Large intestine (tissue), 3 donors: ENCODE results near the gene HMGN1. TPM values are rescaled to one million over a fixed set of nuclear protein-coding genes. Genes with fewer than 3 reads are reported as not detected.

Source experiments
- DNase-seq, 2 donors: peaks; one replicate each; pipeline versions ENCODE4 v3.0.0 to v3.0.0-alpha.2; 2013
- H3K27ac ChIP-seq: one replicate; pipeline ENCODE4 v1.5.1; 2013; ENCODE audit warnings: low read length
- H3K27me3 ChIP-seq: 2 replicates; pipeline ENCODE4 v1.6.1; 2013; ENCODE audit warnings: low read length; ENCODE audit not compliant: control insufficient read depth, insufficient read depth
- H3K36me3 ChIP-seq: 2 replicates; pipeline ENCODE4 v1.6.1; 2013; ENCODE audit warnings: low read length; ENCODE audit not compliant: control insufficient read depth, insufficient read depth
- H3K4me1 ChIP-seq: one replicate; pipeline ENCODE4 v1.6.1; 2013; ENCODE audit warnings: low read length; ENCODE audit not compliant: control insufficient read depth, insufficient read depth
- H3K4me3 ChIP-seq: one replicate; pipeline ENCODE4 v1.5.1; 2013; ENCODE audit warnings: low read length
- H3K9me3 ChIP-seq: one replicate; pipeline ENCODE4 v1.6.1; 2013; ENCODE audit warnings: mild to moderate bottlenecking, low read depth, low read length, moderate library complexity; ENCODE audit not compliant: control insufficient read depth
- WGBS: methylation state at CpG from one replicate; pipeline ENCODE4 v1.1.5; 2013; ENCODE audit warnings: low lambda C conversion rate; ENCODE audit not compliant: insufficient coverage; 5-methylcytosine and 5-hydroxymethylcytosine counted together
- polyA plus RNA-seq: library from polyadenylated mRNA; unstranded; fragments of 120-200 nt; gene quantifications from one replicate; pipeline ENCODE4 v1.2.1, GENCODE V29; 2013

Gene HMGN1
- polyA plus RNA-seq, 1 donor: 371 TPM

GRCh38 chr21:39348040-39348354 lies 891 bp downstream of the HMGN1 start:
- H3K4me3 ChIP-seq: peak overlapping the region; percentile 95
- DNase-seq: no peak
- H3K4me1 ChIP-seq: peaks cover 15% of the 10 kb centered on the region
- H3K27ac ChIP-seq: peak overlapping the region; percentile 98
- WGBS: no CpG with 5 or more reads among the region's 11 CpGs
- peaks cover 23% of the 10 kb centered on the region for H3K36me3 ChIP-seq
- H3K9me3 ChIP-seq: no peaks in the 10 kb centered on the region
- H3K27me3 ChIP-seq: no peaks in the 10 kb centered on the region

GRCh38 chr21:39347537-39347936 lies 1.4 kb downstream of the HMGN1 start:
- Histone ChIP-seq H3K36me3 (peaks cover 23% of the 10 kb centered on the region), H3K4me3 (peak overlapping the region; percentile 95), H3K9me3 (no peaks in the 10 kb centered on the region), H3K27ac (peak overlapping the region; percentile 98), H3K4me1 (peaks cover 15% of the 10 kb centered on the region), H3K27me3 (no peaks in the 10 kb centered on the region)
- DNase-seq: peak in 1 of 2 donors; percentile 33
- no CpG with 5 or more reads among the region's 10 CpGs for WGBS

- H3K9me3 ChIP-seq: no peaks in the 10 kb centered on the region
- DNase-seq: peak in 1 of 2 donors; percentile 37
- H3K4me3 ChIP-seq: peak overlapping the region; percentile 95
- no peaks in the 10 kb centered on the region for H3K27me3 ChIP-seq
- H3K27ac ChIP-seq: no peak overlapping the region
- 42% methylated on average over 1 of the region's 7 CpGs for WGBS
- peaks cover 25% of the 10 kb centered on the region for H3K36me3 ChIP-seq
- H3K4me1 ChIP-seq: peaks cover 15% of the 10 kb centered on the region
These were observed 2.1 kb downstream of the HMGN1 start for GRCh38 chr21:39346671-39347331.

GRCh38 chr21:39346206-39346605 lies 2.7 kb downstream of the HMGN1 start:
- H3K4me3 ChIP-seq: peak overlapping the region; percentile 95

GRCh38 chr21:39345440-39345839 lies 3.4 kb downstream of the HMGN1 start:
- no peaks in the 10 kb centered on the region for H3K27me3 ChIP-seq
- no peak overlapping the region for H3K27ac ChIP-seq
- no peaks in the 10 kb centered on the region for H3K9me3 ChIP-seq
- H3K4me3 ChIP-seq: no peak overlapping the region
- WGBS: no CpG with 5 or more reads among the region's 6 CpGs
- H3K4me1 ChIP-seq: peaks cover 15% of the 10 kb centered on the region
- H3K36me3 ChIP-seq: peaks cover 37% of the 10 kb centered on the region
- no peak for DNase-seq

More at GRCh38 chr21:39346206-39346605, 2.7 kb downstream of the HMGN1 start:
- 14% methylated on average over 1 of the region's 3 CpGs for WGBS
- H3K27ac ChIP-seq: no peak overlapping the region
- H3K27me3 ChIP-seq: no peaks in the 10 kb centered on the region
- peaks cover 31% of the 10 kb centered on the region for H3K36me3 ChIP-seq
- no peaks in the 10 kb centered on the region for H3K9me3 ChIP-seq
- peaks cover 15% of the 10 kb centered on the region for H3K4me1 ChIP-seq
- DNase-seq: no peak

- H3K27me3 ChIP-seq: no peaks in the 10 kb centered on the region
- H3K27ac ChIP-seq: no peak overlapping the region
- H3K36me3 ChIP-seq: peaks cover 37% of the 10 kb centered on the region
- WGBS: no CpG with 5 or more reads among the region's 5 CpGs
- H3K4me3 ChIP-seq: no peak overlapping the region
- DNase-seq: no peak
- H3K4me1 ChIP-seq: peaks cover 11% of the 10 kb centered on the region
- H3K9me3 ChIP-seq: no peaks in the 10 kb centered on the region
These were observed 4.0 kb downstream of the HMGN1 start for GRCh38 chr21:39344848-39345247.

GRCh38 chr21:39341249-39341923 lies 7.5 kb downstream of the HMGN1 start:
- WGBS: 95% methylated on average over 3 of the region's 6 CpGs
- Histone ChIP-seq H3K9me3 (no peaks in the 10 kb centered on the region), H3K27ac (no peak overlapping the region), H3K4me3 (no peak overlapping the region), H3K36me3 (peaks cover 34% of the 10 kb centered on the region), H3K4me1 (peaks cover 7% of the 10 kb centered on the region), H3K27me3 (no peaks in the 10 kb centered on the region)
- DNase-seq: no peak

- no peaks in the 10 kb centered on the region for H3K27me3 ChIP-seq
- no peak for DNase-seq
- WGBS: 90% methylated on average over 2 of the region's 6 CpGs
- no peak overlapping the region for H3K27ac ChIP-seq
- H3K9me3 ChIP-seq: no peaks in the 10 kb centered on the region
- H3K36me3 ChIP-seq: peaks cover 31% of the 10 kb centered on the region
- peaks cover 3% of the 10 kb centered on the region for H3K4me1 ChIP-seq
- no peak overlapping the region for H3K4me3 ChIP-seq
These were observed 8.2 kb downstream of the HMGN1 start for GRCh38 chr21:39340687-39341086.

- no CpG with 5 or more reads among the region's 2 CpGs for WGBS
- no peaks in the 10 kb centered on the region for H3K9me3 ChIP-seq
- DNase-seq: no peak
- no peak overlapping the region for H3K4me3 ChIP-seq
- H3K36me3 ChIP-seq: peaks cover 24% of the 10 kb centered on the region
- no peaks in the 10 kb centered on the region for H3K27me3 ChIP-seq
- H3K27ac ChIP-seq: no peak overlapping the region
- no peaks in the 10 kb centered on the region for H3K4me1 ChIP-seq
These were observed 9.7 kb downstream of the HMGN1 start for GRCh38 chr21:39339231-39339630.

GRCh38 chr21:39336457-39337008 lies 12.4 kb downstream of the HMGN1 start:
- Histone ChIP-seq H3K9me3 (no peaks in the 10 kb centered on the region), H3K36me3 (peaks cover 9% of the 10 kb centered on the region)
- DNase-seq: no peak

More at GRCh38 chr21:39336457-39337008, 12.4 kb downstream of the HMGN1 start:
- 60% methylated on average over 6 of the region's 13 CpGs for WGBS
- Histone ChIP-seq H3K4me1 (no peaks in the 10 kb centered on the region), H3K27me3 (no peaks in the 10 kb centered on the region), H3K4me3 (no peak overlapping the region), H3K27ac (no peak overlapping the region)
